WTC11 (cell line): ENCODE results near the gene KDELR1. TPM values are rescaled to one million over a fixed set of nuclear protein-coding genes. Genes with fewer than 3 reads are reported as not detected.

Experiments used
- ATAC-seq: fragments of 200-7000 bp; cut with Tn5 transposase; 2 replicates; pipeline ENCODE4 v1.10.0; 2021; ENCODE audit warnings: mild to moderate bottlenecking, moderate library complexity
- CTCF ChIA-PET: fragments of 300-600 bp; sonication (Branson Sonifier 250); formaldehyde crosslinking; loops from one replicate; lab custom pipeline; 2021; ENCODE audit warnings: antibody characterized with exemption; lab: Charles Lee
- POLR2A ChIA-PET: fragments of 350-600 bp; sonication (Branson Sonifier 250); formaldehyde crosslinking; loops from one replicate; lab custom pipeline; 2021; ENCODE audit warnings: antibody characterized with exemption; lab: Charles Lee
- DNase-seq: peaks from one replicate; pipeline ENCODE4 v3.0.0; 2021; ENCODE audit warnings: low spot score
- H3K27ac Mint-ChIP-seq: 2 replicates; pipeline ENCODE4 v1.8.0; 2021; ENCODE audit warnings: mixed read lengths
- H3K27me3 Mint-ChIP-seq: 2 replicates; pipeline ENCODE4 v1.8.0; 2021; ENCODE audit warnings: low read depth, mild to moderate bottlenecking, moderate library complexity, mixed read lengths
- H3K36me3 Mint-ChIP-seq: 2 replicates; pipeline ENCODE4 v1.8.0; 2021; ENCODE audit warnings: mixed read lengths
- H3K4me1 Mint-ChIP-seq: 2 replicates; pipeline ENCODE4 v1.8.0; 2022; ENCODE audit warnings: mixed read lengths
- H3K4me3 Mint-ChIP-seq: 2 replicates; pipeline ENCODE4 v1.8.0; 2021; ENCODE audit warnings: mild to moderate bottlenecking, moderate library complexity, mixed read lengths
- H3K9me3 Mint-ChIP-seq: 2 replicates; pipeline ENCODE4 v1.8.0; 2021; ENCODE audit warnings: mixed read lengths
- ARID4B ChIP-seq: sonication (generic); formaldehyde crosslinking; IDR thresholded peaks from 2 replicates; pipeline ENCODE4 v1.8.0; 2023; ENCODE audit warnings: missing genetic modification reagents, mild to moderate bottlenecking, borderline replicate concordance
- ATF3 ChIP-seq: sonication (generic); formaldehyde crosslinking; conservative IDR thresholded peaks from 2 replicates; pipeline ENCODE4 v1.8.1; 2022; ENCODE audit warnings: mild to moderate bottlenecking, missing genetic modification reagents
- CREB1 ChIP-seq: sonication (generic); formaldehyde crosslinking; IDR thresholded peaks from 2 replicates; pipeline ENCODE4 v1.8.0; 2023; ENCODE audit warnings: mild to moderate bottlenecking, missing genetic modification reagents
- FOXJ3 ChIP-seq: sonication (generic); formaldehyde crosslinking; IDR thresholded peaks from 2 replicates; pipeline ENCODE4 v1.9.0; 2021; ENCODE audit warnings: missing genetic modification reagents, mild to moderate bottlenecking, borderline replicate concordance
- GABPB1 ChIP-seq: sonication (generic); formaldehyde crosslinking; IDR thresholded peaks from 2 replicates; pipeline ENCODE4 v1.8.1; 2023; ENCODE audit warnings: mild to moderate bottlenecking, missing genetic modification reagents
- GRHL2 ChIP-seq: fragments of 250-450 bp; sonication (Bioruptor Pico); IDR thresholded peaks from 2 replicates; pipeline ENCODE4 v1.8.0; 2022; ENCODE audit warnings: mild to moderate bottlenecking, moderate library complexity; ENCODE audit not compliant: insufficient replicate concordance, severe bottlenecking
- HMGA2 ChIP-seq: fragments of 250-450 bp; sonication (Bioruptor Pico); IDR thresholded peaks from 2 replicates; pipeline ENCODE4 v1.4.0; 2021; ENCODE audit warnings: mild to moderate bottlenecking, moderate library complexity
- HMGXB4 ChIP-seq: sonication (generic); formaldehyde crosslinking; IDR thresholded peaks from 2 replicates; pipeline ENCODE4 v1.8.1; 2023; ENCODE audit warnings: mild to moderate bottlenecking, moderate library complexity, missing genetic modification reagents
- JAZF1 ChIP-seq: fragments of 250-450 bp; sonication (Bioruptor Pico); IDR thresholded peaks from 2 replicates; pipeline ENCODE4 v1.9.0; 2021; ENCODE audit warnings: moderate library complexity, mild to moderate bottlenecking, inconsistent platforms
- PREB ChIP-seq: sonication (generic); formaldehyde crosslinking; IDR thresholded peaks from 2 replicates; pipeline ENCODE4 v1.8.1; 2022; ENCODE audit warnings: mild to moderate bottlenecking, missing genetic modification reagents, moderate library complexity, borderline replicate concordance
- PRRX2 ChIP-seq: fragments of 250-450 bp; sonication (Bioruptor Pico); IDR thresholded peaks from 2 replicates; pipeline ENCODE4 v1.8.0; 2021; ENCODE audit warnings: mild to moderate bottlenecking
- SMAD3 ChIP-seq: sonication (generic); formaldehyde crosslinking; IDR thresholded peaks from 2 replicates; pipeline ENCODE4 v1.8.0; 2022; ENCODE audit warnings: missing genetic modification reagents, mild to moderate bottlenecking, borderline replicate concordance
- TEAD4 ChIP-seq: sonication (generic); formaldehyde crosslinking; IDR thresholded peaks from 2 replicates; pipeline ENCODE4 v1.8.0; 2022; ENCODE audit warnings: mild to moderate bottlenecking, missing genetic modification reagents
- ZNF423 ChIP-seq: fragments of 250-450 bp; sonication (Bioruptor Pico); IDR thresholded peaks from 2 replicates; pipeline ENCODE4 v2.1.2; 2022; ENCODE audit warnings: mild to moderate bottlenecking, moderate library complexity
- ZNF671 ChIP-seq: fragments of 250-450 bp; sonication (Bioruptor Pico); IDR thresholded peaks from 2 replicates; pipeline ENCODE4 v1.8.0; 2021; ENCODE audit warnings: mild to moderate bottlenecking
- total RNA-seq: library from RNA; stranded (reverse); gene quantifications from 3 replicates; pipeline ENCODE4 v1.2.3, GENCODE V29; 2021
- TF ChIP-seq, protein P1 (sequence below): sonication (generic); formaldehyde crosslinking; IDR thresholded peaks from 2 replicates; pipeline ENCODE4 v1.8.1; 2023; ENCODE audit warnings: mild to moderate bottlenecking, missing genetic modification reagents, moderate library complexity

The KDELR1 gene
- total RNA-seq, 1 experiment from 2014 or later: 207 TPM

- H3K4me3 Mint-ChIP-seq: no peak overlapping the region
- ATAC-seq (no peak), DNase-seq (no peak)
- H3K36me3 Mint-ChIP-seq: peaks cover 10% of the 10 kb centered on the region; the same call in 1 of the 2 replicates
- H3K9me3 Mint-ChIP-seq: no peaks in the 10 kb centered on the region
- H3K27ac Mint-ChIP-seq: no peak overlapping the region
- POLR2A ChIA-PET: no interaction called here
- peaks cover 3% of the 10 kb centered on the region for H3K27me3 Mint-ChIP-seq
- CTCF ChIA-PET: no interaction called here
- TF ChIP-seq ZNF671 (CRISPR knock-in tag) (no peak), GABPB1 (CRISPR knock-in tag) (no peak), ZNF423 (CRISPR knock-in tag) (no peak), CREB1 (CRISPR knock-in tag) (no peak), FOXJ3 (no peak), PREB (no peak), PRRX2 (CRISPR knock-in tag) (no peak)
- TF ChIP-seq, protein P1, sequence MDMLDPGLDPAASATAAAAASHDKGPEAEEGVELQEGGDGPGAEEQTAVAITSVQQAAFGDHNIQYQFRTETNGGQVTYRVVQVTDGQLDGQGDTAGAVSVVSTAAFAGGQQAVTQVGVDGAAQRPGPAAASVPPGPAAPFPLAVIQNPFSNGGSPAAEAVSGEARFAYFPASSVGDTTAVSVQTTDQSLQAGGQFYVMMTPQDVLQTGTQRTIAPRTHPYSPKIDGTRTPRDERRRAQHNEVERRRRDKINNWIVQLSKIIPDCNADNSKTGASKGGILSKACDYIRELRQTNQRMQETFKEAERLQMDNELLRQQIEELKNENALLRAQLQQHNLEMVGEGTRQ (CRISPR knock-in tag): no peak
- peaks cover 7% of the 10 kb centered on the region for H3K4me1 Mint-ChIP-seq
Measured at GRCh38 chr19:48436586-48436985, 45.2 kb upstream of the KDELR1 start.

DNA sequence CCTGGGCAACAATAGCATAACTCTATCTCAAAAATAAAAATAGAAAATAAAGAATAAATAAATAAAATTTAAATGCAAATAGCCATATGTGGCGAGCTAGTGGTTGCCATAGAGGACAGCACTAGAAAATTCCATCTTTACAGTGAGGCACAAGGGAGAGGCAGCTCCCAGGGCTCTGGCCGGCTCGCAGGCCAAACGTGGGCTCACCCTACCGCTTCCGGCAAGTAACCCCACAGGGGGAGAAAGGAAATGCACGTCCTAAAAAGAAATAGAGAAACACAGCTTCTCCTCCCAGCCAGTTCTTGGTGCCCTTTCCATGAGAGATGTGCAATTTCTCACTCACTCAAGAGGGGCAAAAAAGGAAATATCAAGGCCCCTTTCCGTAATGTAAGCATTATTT lies 42.0 kb upstream of the KDELR1 start:
- no peak for DNase-seq
- TF ChIP-seq SMAD3 (CRISPR knock-in tag) (no peak), ARID4B (no peak), JAZF1 (no peak), HMGA2 (CRISPR knock-in tag) (no peak), TEAD4 (CRISPR knock-in tag) (no peak), HMGXB4 (CRISPR knock-in tag) (no peak), ATF3 (no peak), GRHL2 (CRISPR knock-in tag) (no peak), PREB (no peak)
- TF ChIP-seq, all 79 proteins: peak for 0
- H3K4me1 Mint-ChIP-seq: peaks cover 7% of the 10 kb centered on the region
- no peak overlapping the region for H3K4me3 Mint-ChIP-seq
- H3K27ac Mint-ChIP-seq: no peak overlapping the region
- ChIA-PET CTCF (interaction anchor here (0.7 to 2.2 kb wide), 7 partner anchors 12 to 119 kb away, joined by 3 to 21 read pairs (median 4); partner anchors contain the start of genes GRWD1 and KDELR1), POLR2A (interaction anchor here (0.6 to 0.9 kb wide), 2 partner anchors 10 to 21 kb away, joined by 3 to 4 read pairs; no protein-coding TSS in a partner anchor)
- H3K27me3 Mint-ChIP-seq: no peaks in the 10 kb centered on the region
- ATAC-seq: peak; percentile 65
- peaks cover 4% of the 10 kb centered on the region; the same call in 1 of the 2 replicates for H3K9me3 Mint-ChIP-seq
- H3K36me3 Mint-ChIP-seq: peaks cover 32% of the 10 kb centered on the region
